GM12801 (cell line): ENCODE measurements around the gene SYT9.

Experiments used
- TF ChIP-seq, protein P1 (sequence below): IDR thresholded peaks from one replicate; pipeline ENCODE4 v1.5.1; 2011; ENCODE audit warnings: control low read depth; ENCODE audit not compliant: insufficient read length; ENCODE audit errors: extremely low read depth

Gene SYT9, protein sequence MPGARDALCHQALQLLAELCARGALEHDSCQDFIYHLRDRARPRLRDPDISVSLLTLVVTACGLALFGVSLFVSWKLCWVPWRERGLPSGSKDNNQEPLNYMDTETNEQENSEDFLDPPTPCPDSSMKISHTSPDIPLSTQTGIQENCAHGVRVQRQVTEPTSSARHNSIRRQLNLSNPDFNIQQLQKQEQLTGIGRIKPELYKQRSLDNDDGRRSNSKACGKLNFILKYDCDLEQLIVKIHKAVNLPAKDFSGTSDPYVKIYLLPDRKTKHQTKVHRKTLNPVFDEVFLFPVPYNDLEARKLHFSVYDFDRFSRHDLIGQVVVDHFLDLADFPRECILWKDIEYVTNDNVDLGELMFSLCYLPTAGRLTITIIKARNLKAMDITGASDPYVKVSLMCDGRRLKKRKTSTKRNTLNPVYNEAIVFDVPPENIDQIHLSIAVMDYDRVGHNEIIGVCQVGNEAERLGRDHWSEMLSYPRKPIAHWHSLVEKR

DNA sequence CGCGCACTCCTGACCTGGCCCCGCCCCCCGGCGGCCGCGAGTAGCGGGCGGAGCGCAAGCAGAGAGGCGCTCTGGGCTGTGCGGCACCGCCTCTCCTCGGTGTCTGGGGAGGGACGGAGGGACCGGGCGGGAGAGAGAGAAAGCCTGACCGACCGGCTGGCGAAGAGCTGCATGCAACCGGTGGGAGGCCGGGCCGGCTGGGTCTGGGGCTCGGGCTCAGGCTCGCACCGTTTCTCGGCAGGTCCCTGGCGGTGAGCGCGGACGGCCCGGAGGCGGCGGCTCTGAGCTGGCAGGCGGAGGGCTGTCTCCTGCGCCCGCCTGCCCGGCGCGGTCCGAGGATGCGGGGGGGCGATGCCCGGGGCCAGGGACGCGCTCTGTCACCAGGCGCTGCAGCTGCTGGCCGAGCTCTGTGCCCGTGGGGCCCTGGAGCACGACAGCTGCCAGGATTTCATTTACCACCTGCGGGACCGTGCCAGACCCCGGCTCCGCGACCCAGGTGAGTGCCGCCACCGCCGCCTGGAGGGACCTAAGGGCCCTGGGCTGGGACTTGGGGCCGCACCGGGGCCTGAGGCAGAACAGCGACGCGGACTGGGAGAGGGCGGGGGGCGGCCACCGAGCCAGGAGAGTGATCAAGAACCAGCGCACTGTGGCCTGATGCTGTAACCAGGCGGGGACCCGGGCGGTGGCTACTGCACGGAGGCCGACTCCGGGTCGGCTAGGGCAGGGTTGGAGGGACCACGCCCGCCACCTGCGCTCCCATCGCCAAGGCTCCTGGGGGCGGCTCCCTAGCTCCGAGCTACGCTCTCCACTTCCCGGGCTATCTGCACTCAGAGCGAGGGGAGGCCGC, at the start of gene SYT9:
Gene SYT9 (plus strand): TSS at position 69 of the 847 bp plus-strand sequence. CDS start 283 bp downstream, at position 352.
- TF ChIP-seq, protein P1, sequence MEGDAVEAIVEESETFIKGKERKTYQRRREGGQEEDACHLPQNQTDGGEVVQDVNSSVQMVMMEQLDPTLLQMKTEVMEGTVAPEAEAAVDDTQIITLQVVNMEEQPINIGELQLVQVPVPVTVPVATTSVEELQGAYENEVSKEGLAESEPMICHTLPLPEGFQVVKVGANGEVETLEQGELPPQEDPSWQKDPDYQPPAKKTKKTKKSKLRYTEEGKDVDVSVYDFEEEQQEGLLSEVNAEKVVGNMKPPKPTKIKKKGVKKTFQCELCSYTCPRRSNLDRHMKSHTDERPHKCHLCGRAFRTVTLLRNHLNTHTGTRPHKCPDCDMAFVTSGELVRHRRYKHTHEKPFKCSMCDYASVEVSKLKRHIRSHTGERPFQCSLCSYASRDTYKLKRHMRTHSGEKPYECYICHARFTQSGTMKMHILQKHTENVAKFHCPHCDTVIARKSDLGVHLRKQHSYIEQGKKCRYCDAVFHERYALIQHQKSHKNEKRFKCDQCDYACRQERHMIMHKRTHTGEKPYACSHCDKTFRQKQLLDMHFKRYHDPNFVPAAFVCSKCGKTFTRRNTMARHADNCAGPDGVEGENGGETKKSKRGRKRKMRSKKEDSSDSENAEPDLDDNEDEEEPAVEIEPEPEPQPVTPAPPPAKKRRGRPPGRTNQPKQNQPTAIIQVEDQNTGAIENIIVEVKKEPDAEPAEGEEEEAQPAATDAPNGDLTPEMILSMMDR = no peak

DNA sequence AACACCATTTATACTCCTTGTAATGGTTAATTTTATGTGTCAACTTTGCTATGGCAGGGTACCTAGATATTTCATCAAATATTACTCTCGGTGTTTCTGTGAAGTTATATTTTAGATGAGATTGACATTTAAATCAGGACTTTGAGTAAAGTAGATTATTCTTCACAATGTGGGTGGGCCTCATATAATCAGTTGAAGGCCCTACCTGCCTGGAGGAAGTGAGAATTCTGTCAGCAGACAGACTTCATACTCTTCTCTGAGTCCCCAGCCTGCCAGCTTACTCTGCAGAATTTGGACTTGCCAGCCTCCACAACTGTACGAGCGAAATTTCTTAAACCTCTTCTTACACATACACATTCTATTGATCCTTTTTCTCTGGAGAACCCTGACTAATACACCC, 49.3 kb upstream of the SYT9 start:
- TF ChIP-seq, protein P1 = no peak

DNA sequence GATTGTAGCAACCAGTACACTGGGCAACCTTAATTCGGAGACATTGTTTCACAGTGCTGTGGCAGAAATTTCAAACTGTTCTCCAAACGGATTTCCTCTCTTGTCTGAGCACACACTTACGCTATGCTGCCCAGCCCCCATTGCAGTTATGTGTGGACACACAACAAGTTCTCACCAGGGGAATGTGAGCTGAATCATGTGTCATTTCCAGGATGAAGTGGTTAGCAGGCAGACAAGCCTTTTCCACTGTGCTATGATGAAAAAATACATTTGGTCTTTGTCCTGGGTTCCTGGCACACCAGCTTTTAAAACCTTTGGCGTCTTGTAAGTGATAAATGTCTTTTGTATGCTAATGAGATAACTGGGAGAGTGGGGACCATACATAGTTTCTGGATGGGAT, 46.9 kb upstream of the SYT9 start:
- TF ChIP-seq, protein P1 = no peak

DNA sequence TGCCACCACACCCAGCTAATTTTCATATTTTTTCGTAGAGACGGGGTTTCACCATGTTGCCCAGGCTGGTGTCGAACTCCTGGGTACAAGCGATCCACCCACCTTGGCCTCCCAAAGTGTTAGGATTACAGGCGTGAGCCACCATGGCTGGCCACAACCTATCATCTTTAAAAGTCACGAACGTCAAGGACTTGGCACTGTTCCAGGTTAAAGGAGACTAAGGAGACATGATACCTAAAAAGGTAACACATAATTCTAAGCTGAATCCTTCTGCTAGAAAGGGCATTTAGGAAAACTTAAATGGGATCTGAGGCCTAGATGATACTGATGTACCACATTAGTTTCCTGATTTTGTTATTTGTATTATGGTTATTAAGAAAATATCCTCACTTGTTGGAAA, 43.3 kb upstream of the SYT9 start:
- TF ChIP-seq, protein P1 = no peak

DNA sequence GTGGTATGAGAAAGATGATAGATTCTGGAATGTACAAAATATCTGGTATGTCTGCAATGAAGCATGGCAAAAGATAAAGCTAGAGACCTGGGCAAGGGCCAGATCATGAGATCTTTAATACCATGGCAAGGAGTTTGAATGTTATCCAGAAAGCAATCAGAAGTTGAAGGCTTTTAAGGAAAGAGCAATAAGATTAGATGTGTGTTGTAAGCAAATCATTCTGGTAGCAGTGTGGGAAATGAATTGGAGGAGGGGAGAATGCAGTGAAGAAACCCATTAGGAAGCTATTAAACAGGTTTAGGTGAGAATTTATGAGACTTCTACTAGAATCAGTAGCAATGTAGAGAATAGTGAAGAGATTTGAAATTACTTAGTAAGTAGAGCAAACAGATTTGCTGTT, 32.2 kb upstream of the SYT9 start:
- TF ChIP-seq, protein P1 = no peak

DNA sequence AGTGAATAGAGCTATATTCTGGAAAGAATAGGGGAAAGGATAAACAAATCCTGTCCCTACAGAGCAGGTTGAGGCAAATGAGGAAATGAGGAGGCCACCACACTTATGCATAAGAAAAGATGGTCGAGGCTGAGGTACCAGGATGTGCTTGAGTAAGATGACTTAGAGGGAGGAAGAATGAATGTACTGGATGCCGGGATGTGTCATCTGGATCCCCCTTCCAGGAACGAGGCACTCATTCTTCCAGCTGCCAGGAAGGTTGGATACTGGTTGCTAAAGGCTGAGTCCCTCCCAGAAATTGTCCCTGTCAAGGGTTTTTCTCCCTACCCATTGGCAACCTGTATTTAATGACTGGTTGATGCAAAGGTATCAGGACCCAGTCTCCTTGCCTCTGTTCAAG, 31.1 kb upstream of the SYT9 start:
- TF ChIP-seq, protein P1 = no peak

DNA sequence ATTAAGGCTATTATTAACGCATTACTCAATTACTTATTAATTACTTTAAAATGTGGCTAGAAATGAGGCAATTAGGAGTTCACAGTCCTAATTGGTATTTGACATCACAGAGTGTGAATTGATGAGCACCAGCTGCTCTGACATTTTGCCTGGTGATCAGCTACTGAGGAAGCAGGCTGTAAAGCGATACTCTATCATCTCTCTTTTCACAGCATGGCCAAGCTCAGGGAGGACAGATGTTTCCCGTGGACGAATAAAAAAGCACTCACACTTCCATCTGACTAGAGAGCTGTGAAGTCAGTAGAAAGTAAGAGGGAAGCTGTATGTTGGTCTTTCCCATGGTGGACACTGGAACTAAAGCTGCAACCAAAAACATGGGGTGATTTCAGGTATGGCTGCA, 29.1 kb upstream of the SYT9 start:
- TF ChIP-seq, protein P1 = no peak
